ENCODE data around the gene SLC16A5. TPM values are rescaled to one million over a fixed set of nuclear protein-coding genes. Genes with fewer than 3 reads are reported as not detected.
A peak's percentile ranks its signal among the peaks of the same experiment; 100 is the strongest.

Gene SLC16A5
- total RNA-seq, 6 donors from 2014 or later = 40.6 to 234 (median 123) TPM

- Histone ChIP-seq H3K4me1 (no peaks in the 10 kb centered on the region), H3K27me3 (no peaks in the 10 kb centered on the region), H3K9me3 (no peaks in the 10 kb centered on the region), H3K36me3 (peaks cover 0 to 46% (median 37%) of the 10 kb centered on the region in 4 donors), H3K4me3 (no peak overlapping the region), H3K27ac (no peak overlapping the region)
- TF ChIP-seq CTCF (IDR thresholded peaks at IDR 0.05) (no peak), POLR2A (IDR thresholded peaks at IDR 0.05) (no peak), POLR2AphosphoS5 (IDR thresholded peaks at IDR 0.05) (no peak), EP300 (IDR thresholded peaks at IDR 0.05) (no peak)
- ATAC-seq (ENCODE audit: low FRiP score in 2 of 2) (no peak), DNase-seq (no peak)
- WGBS, 2 donors = 78 to 85% methylated on average over 12 to 13 of the region's 13 CpGs
Observed at GRCh38 chr17:75142236-75142971, 54.6 kb downstream of the SLC16A5 start.

- ATAC-seq (ENCODE audit: low FRiP score in 2 of 2) = peak in 1 of 2 donors; percentile 51
- H3K4me3 ChIP-seq = no peak overlapping the region
- no peaks in the 10 kb centered on the region for H3K9me3 ChIP-seq
- H3K27ac ChIP-seq = peak overlapping the region in 1 of 4 donors; percentile 30
- TF ChIP-seq POLR2A (IDR thresholded peaks at IDR 0.05) = peak in 1 of 4 donors; percentile 21
- TF ChIP-seq EP300 (IDR thresholded peaks at IDR 0.05) = no peak
- no peaks in the 10 kb centered on the region for H3K4me1 ChIP-seq
- no peaks in the 10 kb centered on the region for H3K27me3 ChIP-seq
- peaks cover 5 to 56% (median 40%) of the 10 kb centered on the region in 4 donors for H3K36me3 ChIP-seq
- WGBS, 2 donors = 86 to 87% methylated on average over 11 of the region's 11 CpGs
- DNase-seq = no peak
Observed at GRCh38 chr17:75144816-75145512, 57.2 kb downstream of the SLC16A5 start.

DNA sequence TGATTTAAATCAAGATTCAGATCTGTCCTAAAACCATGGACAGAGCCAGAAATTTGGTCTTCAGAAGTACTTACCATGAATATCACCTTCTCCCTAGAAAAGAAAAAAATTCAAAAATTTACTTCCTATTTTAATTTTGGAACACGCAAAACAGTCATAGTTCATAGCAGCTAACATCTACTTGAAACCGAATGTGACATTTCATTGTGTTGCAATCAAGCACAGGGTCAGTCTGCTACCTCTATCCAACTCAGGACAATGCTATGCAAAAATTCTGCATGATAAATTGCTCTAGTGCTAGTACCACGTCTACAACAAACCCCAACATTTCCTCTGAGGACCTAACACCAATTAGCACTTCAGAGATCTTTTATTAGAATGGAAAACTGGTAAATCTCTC is 58.8 kb downstream of the SLC16A5 start:
- peaks cover 5 to 47% (median 37%) of the 10 kb centered on the region in 4 donors for H3K36me3 ChIP-seq
- no peaks in the 10 kb centered on the region for H3K4me1 ChIP-seq
- no peaks in the 10 kb centered on the region for H3K9me3 ChIP-seq
- H3K27me3 ChIP-seq = no peaks in the 10 kb centered on the region
- DNase-seq (no peak), ATAC-seq (ENCODE audit: low FRiP score in 2 of 2) (no peak)
- 71 to 77% methylated on average over 3 of the region's 3 CpGs for WGBS, 2 donors
- H3K27ac ChIP-seq = peak overlapping the region in 2 of 4 donors; percentile 35 to 56
- no peak for TF ChIP-seq POLR2A (IDR thresholded peaks at IDR 0.05)
- TF ChIP-seq EP300 (IDR thresholded peaks at IDR 0.05) = no peak
- no peak for TF ChIP-seq POLR2AphosphoS5 (IDR thresholded peaks at IDR 0.05)
- TF ChIP-seq CTCF (IDR thresholded peaks at IDR 0.05) = no peak
- H3K4me3 ChIP-seq = no peak overlapping the region

- ATAC-seq (ENCODE audit: low FRiP score in 2 of 2) (peak; percentile 48 to 65), DNase-seq (no peak)
- TF ChIP-seq POLR2A (IDR thresholded peaks at IDR 0.05) (peak in 1 of 4 donors; percentile 51), POLR2AphosphoS5 (IDR thresholded peaks at IDR 0.05) (no peak), EP300 (IDR thresholded peaks at IDR 0.05) (no peak), CTCF (IDR thresholded peaks at IDR 0.05) (no peak)
- Histone ChIP-seq H3K4me1 (peaks cover 3 to 11% (median 10%) of the 10 kb centered on the region in 4 donors), H3K27ac (peak overlapping the region in 3 of 4 donors; percentile 30 to 56 (median 36)), H3K4me3 (no peak overlapping the region), H3K27me3 (no peaks in the 10 kb centered on the region), H3K36me3 (peaks cover 5 to 40% (median 28%) of the 10 kb centered on the region in 4 donors), H3K9me3 (no peaks in the 10 kb centered on the region)
- WGBS, 2 donors = 68 to 73% methylated on average over 6 of the region's 6 CpGs
Observed at GRCh38 chr17:75147878-75148546, 60.3 kb downstream of the SLC16A5 start.

DNA sequence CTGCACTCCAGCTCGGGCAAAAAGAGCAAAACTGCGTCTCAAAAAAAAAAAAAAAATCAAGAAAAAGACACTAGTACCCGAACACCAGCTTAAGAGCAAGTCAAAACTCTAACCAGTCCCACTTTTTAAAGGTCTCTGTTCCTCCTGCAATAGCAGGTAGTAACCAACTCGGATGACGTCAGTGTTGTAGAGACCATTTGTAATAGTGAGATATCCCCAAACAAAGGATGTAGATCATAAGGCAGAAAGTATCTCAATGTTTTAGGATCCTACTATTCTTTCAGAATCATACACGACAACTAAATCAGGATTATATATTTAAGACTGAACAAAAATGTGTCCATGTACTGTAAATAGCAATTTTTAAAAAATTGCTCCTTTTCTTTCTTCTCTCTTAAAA is 64.2 kb downstream of the SLC16A5 start:
- peaks cover 12 to 27% (median 18%) of the 10 kb centered on the region in 4 donors for H3K4me1 ChIP-seq
- no peak overlapping the region for H3K4me3 ChIP-seq
- no peaks in the 10 kb centered on the region for H3K27me3 ChIP-seq
- no peak for DNase-seq
- H3K36me3 ChIP-seq = peaks cover 5 to 15% (median 7%) of the 10 kb centered on the region in 4 donors
- TF ChIP-seq POLR2A (IDR thresholded peaks at IDR 0.05) = no peak
- TF ChIP-seq POLR2AphosphoS5 (IDR thresholded peaks at IDR 0.05) = no peak
- no peak for TF ChIP-seq CTCF (IDR thresholded peaks at IDR 0.05)
- no peak for TF ChIP-seq EP300 (IDR thresholded peaks at IDR 0.05)
- H3K9me3 ChIP-seq = no peaks in the 10 kb centered on the region
- WGBS, 2 donors = 85 to 86% methylated on average over 6 of the region's 6 CpGs
- H3K27ac ChIP-seq = no peak overlapping the region
- no peak for ATAC-seq (ENCODE audit: low FRiP score in 2 of 2)
